Hematopoietic multipotent progenitor cell treated with erythropoietin and hydrocortisone succinate and interleukin-3 and kit ligand, for 17 days (in vitro differentiated cells): ENCODE measurements around the gene CCL24.
"Not testable (repeated sequence)": the region's sequence is repeated elsewhere in the genome, so short reads cannot be mapped to it uniquely, and the experiment has no call there.

ENCODE experiments used
- DNase-seq: peaks from one replicate; pipeline ENCODE4 v3.0.0-alpha.2; 2015; ENCODE audit warnings: low spot score

Gene CCL24

GRCh38 chr7:75813781-75814236, at the start of gene CCL24:
Gene CCL24 (minus strand): TSS chr7:75813806. CDS start chr7:75813715, 91 bp downstream.
- DNase-seq = no peak

DNA sequence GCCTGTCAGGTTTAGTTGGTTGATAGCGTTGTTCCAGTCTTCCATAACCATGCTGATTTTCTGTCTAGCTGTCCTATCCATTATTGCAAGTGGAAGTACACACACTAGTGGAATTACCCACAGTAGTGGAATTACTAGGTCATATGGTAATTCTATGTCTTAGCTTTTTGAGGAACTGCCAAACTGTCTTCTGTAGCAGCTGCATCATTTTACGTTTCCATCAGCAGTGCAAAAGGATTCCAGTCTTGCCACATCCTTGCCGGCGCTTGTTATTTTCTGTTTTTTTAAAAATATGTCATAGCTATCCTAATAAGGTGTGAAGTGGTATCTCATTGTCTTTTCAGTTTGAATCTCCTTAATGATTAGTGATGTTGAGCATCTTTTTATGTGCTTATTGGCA, 48.0 kb upstream of the CCL24 start:
- DNase-seq = no peak

- DNase-seq = no peak
These were observed 44.8 kb upstream of the CCL24 start for GRCh38 chr7:75858410-75858809.

GRCh38 chr7:75856536-75856935, 42.9 kb upstream of the CCL24 start:
- DNase-seq = no peak

DNA sequence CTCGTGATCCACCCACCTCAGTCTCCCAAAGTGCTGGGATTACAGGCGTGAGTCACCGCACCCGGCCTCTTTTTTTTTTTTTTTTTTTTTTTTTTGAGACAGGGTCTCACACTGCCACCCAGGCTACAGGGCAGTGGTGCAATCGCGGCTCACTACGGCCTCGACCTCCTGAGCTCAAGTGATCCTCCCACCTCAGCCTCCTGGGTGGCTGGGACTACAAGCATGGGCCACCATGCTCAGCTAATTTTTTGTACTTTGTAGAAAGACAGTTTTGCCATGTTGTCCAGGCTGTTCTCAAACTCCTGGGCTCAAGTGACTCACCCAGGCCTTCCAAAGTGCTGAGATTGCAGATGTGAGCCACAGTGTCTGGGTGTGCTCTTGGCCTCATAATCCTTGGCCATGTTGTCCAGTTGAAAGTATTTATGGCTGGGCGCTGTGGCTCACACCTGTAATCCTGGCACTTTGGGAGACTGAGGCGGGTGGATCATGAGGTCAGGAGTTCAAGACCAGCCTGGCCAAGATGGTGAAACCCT, 41.3 kb upstream of the CCL24 start:
- not testable (repeated sequence) for DNase-seq

- DNase-seq = no peak
These were observed 40.6 kb upstream of the CCL24 start for GRCh38 chr7:75854233-75854632.

DNA sequence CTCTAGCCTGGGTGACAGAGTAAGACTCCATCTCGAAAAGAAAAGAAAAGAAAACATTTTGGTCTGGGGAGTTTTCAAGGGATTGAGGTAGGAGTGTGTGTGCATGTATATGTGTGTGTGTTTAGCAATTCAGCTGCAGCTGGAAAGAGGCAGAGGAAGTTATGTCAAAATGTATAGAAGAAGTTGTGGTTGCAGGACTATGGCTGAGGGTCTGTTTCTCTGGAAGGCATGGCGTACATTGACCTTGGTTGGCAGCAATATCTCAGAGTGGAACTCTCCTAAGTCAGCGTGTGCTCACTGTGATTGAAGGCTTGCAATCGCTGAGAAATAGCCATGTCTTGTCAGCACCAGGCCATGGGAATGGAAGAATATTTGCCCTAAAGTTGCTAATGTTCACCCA, 36.6 kb upstream of the CCL24 start:
- DNase-seq = no peak

DNA sequence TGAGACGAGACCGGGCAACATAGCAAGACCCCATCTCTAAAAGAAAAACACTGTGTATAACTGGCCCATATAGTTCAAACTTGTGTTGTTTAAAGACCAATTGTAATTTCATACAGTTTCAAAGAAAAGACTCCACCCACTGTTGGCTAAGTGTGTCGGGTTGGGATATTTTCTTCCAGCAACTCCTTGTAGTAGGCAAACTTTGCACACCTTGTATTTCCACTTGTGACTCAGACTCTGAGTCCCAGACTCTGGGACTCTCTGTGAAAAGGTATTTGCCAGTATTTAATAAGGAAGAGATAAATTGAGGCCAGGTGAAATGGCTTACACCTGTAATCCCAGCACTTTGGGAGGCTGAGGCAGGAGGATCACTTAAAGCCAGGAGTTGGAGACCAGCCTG, 36.0 kb upstream of the CCL24 start:
- no peak for DNase-seq

DNA sequence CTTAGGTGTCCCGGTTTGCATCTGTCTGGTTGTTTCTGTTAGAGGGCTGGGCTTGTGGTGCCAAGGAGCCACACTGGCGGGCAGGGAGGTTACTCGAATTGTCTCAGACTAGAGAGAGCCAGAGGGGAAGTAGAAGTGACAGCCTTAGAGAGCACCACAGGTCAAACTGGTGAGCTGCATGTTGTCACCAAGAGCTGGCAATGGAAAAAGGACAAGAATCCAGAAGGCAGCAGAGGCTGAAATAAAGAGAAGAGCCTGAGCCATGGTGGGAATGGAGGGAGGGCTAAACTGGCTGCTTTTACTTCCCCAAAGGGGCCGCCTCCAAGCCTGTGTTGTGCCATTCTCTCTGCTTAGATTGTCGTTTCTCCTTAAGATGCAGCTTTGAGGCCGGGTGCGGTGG, 34.1 kb upstream of the CCL24 start:
- no peak for DNase-seq

GRCh38 chr7:75845132-75845531, 31.5 kb upstream of the CCL24 start:
- not testable (repeated sequence) for DNase-seq

DNA sequence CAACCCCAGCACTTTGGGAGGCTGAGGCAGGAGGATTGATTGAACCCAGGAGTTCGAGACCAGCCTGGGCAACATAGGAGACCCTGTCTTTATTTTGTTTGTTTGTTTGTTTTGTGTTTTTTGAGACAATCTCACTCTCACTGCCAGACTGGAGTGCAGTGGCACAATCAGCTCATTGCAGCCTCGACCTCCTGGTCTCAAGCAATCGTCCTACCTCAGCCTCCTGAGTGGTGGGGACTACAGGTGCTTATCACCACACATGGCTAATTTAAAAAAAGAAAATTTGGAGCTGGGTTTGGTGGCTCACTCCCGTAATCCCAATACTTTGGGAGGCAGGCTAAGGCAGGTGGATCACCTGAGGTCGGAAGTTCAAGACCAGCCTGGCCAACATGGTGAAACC, 30.6 kb upstream of the CCL24 start:
- no peak for DNase-seq

DNA sequence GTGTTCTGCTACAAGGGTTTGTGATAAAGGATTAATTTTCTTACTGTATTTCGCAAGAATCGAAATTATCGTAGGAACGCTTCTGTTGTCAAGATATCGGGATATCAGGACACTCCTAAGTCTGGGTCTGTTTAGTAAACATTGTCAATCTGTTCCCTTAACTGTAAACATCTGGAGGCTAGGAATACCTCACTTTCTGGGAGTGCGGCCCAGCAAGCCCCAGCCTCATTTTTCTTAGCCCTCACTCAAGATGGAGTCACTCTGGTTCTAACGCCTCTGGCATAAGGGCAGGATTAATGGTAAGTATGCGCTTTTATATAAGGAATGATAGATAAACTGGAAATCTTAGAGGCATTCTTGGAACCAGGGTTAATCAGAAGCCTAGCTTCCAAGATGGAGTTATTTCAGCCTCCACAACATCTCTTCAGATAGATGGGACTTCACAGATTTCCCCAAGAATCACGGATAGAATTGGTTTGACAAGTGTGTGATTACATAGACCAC, 30.1 kb upstream of the CCL24 start:
- no peak for DNase-seq

DNA sequence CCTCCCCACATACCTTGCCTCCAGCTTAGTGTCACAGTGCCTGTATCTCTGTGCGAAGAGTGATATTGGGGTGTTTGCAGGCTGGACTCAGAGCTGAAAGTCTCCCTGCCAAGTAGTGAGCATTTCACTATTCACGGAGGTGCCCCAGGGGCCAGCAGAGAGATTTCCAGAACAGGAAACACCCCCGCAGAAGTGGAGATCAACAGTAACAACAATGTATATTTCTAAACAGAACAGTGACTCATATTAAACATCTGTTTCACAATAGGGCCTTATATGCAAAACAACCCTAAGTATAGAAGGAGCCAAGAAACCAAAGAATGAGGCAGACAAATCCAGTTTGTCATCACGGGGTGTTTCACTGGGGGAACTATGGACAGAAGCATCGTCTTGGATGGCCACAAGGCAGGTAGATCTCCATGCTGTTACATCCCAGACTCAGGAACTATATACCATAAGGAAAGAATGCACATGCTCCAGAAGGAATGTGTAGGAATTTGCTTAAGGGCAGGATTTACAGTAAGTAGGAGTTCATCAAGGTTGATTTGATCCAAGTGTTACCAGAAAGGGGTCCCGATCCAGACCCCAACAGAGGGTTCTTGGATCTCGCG, 29.3 kb upstream of the CCL24 start:
- peak; percentile 8 for DNase-seq

- DNase-seq = no peak
These were observed 26.4 kb upstream of the CCL24 start for GRCh38 chr7:75840029-75840428.

DNA sequence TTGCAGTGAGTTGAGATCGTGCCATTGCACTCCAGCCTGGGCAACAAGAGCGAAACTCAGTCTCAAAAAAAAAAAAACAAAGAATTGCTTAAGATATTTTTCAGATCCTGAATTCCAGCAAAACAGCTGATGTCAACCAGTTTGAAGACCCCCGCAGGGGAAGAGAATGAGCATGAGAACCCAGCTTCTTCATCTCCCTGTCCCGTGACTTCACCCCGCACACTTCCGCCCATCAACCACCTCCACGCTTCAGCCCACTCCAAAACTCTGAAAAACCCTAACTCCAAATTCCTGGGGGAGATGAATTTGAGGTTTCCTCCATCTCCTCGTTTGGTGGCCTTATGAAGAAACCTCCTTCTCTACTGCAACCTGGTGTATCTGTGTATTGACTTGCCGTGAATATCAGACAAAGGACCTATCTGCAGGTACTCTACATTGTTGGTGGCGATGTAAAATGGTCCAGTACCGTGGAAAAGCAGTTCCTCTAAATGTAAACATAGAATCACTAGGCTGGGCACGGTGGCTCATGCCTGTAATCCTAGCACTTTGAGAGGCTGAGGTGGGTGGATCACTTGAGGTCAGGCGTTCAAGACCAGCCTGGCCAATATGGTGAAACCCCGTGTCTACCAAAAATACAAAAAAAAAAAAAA, 24.8 kb upstream of the CCL24 start:
- not testable (repeated sequence) for DNase-seq

DNA sequence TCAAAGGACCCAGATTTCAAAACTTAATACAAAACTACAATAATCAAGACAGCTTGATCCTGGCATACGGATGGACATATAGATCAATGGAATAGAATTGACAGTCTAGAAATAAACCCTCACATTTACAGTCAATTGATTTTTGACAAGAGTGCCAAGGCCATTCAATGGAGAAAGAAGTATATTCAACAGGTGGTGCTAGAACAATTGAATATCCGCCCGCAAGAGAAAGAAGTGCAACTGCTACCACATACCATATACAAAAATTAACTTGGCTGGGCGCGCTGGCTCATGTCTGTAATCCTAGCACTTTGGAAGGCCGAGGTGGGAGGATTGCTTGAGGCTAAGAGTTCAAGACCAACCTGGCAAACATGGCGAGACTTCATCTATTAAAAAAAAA, 23.2 kb upstream of the CCL24 start:
- DNase-seq = no peak

DNA sequence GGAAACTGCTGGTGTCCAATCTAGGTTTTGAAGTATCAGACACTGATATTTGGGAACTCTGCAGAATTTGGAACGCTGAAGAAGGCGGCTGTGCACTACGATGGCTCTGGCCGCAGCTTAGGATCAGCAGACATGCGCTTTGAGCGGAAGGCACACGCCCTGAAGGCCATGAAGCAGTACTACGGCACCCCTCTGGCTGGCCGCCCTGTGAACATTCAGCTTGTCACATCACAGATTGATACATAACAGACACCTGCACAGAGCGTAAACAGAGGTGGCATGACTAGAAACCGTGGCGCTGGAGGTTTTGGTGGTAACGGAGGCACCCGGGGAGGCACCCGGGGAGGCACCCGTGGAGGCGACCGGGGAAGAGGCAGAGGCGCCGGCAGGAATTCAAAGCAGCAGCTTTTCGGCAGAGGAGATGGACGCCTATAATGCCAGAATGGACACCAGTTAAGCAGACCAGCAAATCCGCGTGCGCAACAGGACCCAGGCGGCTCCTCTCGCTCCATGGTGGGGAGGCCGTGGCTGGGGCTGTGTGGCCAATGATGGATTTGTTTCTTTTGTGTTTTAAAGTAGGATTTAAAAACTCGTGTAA, 22.2 kb upstream of the CCL24 start:
- DNase-seq = no peak

DNA sequence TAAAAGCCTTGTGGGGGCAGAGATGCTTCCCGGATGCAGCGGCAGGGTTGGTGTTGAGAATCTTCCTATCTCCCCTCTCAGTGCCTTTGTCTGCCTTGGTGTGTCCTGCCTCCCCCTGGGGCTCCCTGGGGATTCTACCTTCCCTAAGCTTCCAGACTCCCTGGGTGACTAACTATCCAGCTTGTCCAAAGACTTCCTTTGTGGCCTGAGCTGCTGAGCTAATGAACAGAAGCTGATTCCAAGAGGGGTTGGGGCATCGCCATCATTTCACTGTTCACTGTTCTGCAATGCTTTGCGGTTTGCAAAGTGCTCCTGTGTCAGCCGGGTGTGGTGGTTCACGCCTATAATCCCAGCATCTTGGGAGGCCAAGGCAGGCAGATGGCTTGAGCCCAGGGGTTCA, 20.1 kb upstream of the CCL24 start:
- DNase-seq = not testable (repeated sequence)

DNA sequence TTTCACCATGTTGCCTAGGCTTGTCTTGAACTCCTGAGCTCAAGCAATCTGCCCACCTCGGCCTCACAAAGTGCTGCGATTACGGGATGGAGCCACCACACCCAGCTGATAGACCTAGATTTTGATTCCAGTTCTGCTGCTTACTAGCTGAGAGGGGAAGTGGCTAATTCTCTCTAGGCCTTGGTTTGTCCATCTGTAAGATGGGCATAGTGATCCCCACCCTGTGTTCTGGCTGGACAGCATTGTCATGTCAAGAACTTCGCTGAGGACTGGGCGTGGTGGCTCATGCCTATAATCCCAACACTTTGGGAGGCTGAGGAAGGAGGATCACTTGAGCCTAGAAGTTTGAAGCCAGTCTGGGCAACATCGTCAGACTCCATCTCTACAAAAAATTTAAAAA, 17.4 kb upstream of the CCL24 start:
- DNase-seq = no peak

GRCh38 chr7:75829656-75830055, 16.1 kb upstream of the CCL24 start:
- not testable (repeated sequence) for DNase-seq

DNA sequence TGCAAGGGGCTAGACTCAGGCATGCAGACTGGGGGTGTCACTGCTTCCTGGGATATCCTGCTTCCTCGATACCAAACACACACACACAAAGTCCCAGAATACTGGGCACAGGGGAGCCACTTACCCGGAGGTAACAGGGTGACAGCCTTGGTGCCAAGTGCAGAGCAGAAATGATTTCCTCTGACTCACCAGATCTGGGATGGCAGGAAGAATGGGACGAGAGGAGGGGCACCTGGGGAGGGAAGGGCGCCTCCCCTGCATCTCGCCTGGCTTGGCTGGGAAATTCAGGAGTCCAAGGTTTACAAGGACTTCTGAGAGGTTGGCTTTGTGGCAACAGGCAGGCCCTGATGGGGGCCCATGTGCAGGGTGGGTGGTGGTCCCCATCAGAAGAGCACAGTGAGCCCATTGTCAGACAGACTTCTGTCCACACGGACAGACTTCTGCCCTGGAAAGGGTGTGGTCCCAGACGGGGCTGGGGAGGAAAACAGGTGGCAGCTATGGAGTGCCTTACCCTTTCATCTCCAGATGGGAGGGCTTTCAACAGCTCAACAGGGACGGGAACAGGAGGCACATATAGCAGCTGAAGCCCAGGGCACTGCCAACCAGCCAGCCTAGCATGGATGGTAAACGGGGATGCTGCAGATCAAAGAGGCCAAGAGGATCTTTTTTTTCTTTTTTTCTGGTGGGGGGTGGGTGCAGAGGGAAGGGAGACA, 9.7 kb upstream of the CCL24 start:
- no peak for DNase-seq

GRCh38 chr7:75820688-75821087, 7.1 kb upstream of the CCL24 start:
- DNase-seq = no peak
